Subcutaneous adipose tissue (tissue), 4 donors: ENCODE results near the gene ASPG. TPM values are rescaled to one million over a fixed set of nuclear protein-coding genes. Genes with fewer than 3 reads are reported as not detected.

Experiments used
- CTCF ChIP-seq: fragments of 450-650 bp; IDR thresholded peaks from one replicate; pipeline ENCODE4 v1.5.1; 2016; ENCODE audit warnings: low read depth, mild to moderate bottlenecking, control low read depth, antibody characterized with exemption, moderate library complexity
- total RNA-seq, 4 donors: library from RNA; depleted of rRNA; stranded (reverse); fragments of >200 nt; gene quantifications; one replicate each; pipeline ENCODE4 v1.1.0, GENCODE V29; 2016

The ASPG gene
- total RNA-seq, 4 donors from 2014 or later, result 1.5 TPM; not detected in 3

- no peak for TF ChIP-seq CTCF
These were observed 18.8 kb downstream of the ASPG start for GRCh38 chr14:104104076-104104901.

- TF ChIP-seq CTCF, result no peak
These were observed 19.7 kb downstream of the ASPG start for GRCh38 chr14:104105071-104105821.

- TF ChIP-seq CTCF, result no peak
These were observed 20.4 kb downstream of the ASPG start for GRCh38 chr14:104105822-104106470.

- no peak for TF ChIP-seq CTCF
These were observed 21.0 kb downstream of the ASPG start for GRCh38 chr14:104106471-104106991.

- no peak for TF ChIP-seq CTCF
These were observed 21.6 kb downstream of the ASPG start for GRCh38 chr14:104107101-104107581.

- TF ChIP-seq CTCF, result no peak
These were observed 22.4 kb downstream of the ASPG start for GRCh38 chr14:104107611-104108569.
